K562 (cell line): ENCODE measurements around the gene GMDS. TPM values are rescaled to one million over a fixed set of nuclear protein-coding genes. Genes with fewer than 3 reads are reported as not detected.

Experiments used
- ATAC-seq: fragments of 200-7000 bp; cut with Tn5 transposase; 3 replicates; pipeline ENCODE4 v1.9.1; 2020; ENCODE audit warnings: moderate library complexity
- BruUV-seq: library from RNA; stranded (reverse); fragments of 400-500 nt; replicated peaks from 2 replicates; lab custom pipeline; 2021; lab: Mats Ljungman, UMichigan
- CTCF ChIA-PET: fragments of 300-600 bp; formaldehyde crosslinking; extraction: SDS; loops from one replicate; lab custom pipeline; 2021; ENCODE audit warnings: low intra/inter-chr PET ratio; lab: Yijun Ruan, JAX
- POLR2A ChIA-PET: fragments of 300-600, 350-650 bp; sonication (Branson Sonifier 250); formaldehyde crosslinking; extraction: SDS; loops from one replicate; lab custom pipeline; 2021; ENCODE audit warnings: antibody characterized with exemption, inconsistent platforms; lab: Yijun Ruan, JAX
- DNase-seq, 4 experiments: peaks; one replicate each; pipeline versions ENCODE4 v3.0.0 to v3.0.0-alpha.2; 2011 to 2018; ENCODE audit warnings: low spot score in 3 of 4, mixed read lengths in 3 of 4; ENCODE audit errors: extremely low read depth in 1 of 4
- FAIRE-seq: peaks from 2 replicates; lab custom pipeline; 2011; peaks lifted over from hg19 to GRCh38; lab: Jason Lieb, UNC
- H2AFZ ChIP-seq: 2 replicates; pipeline ENCODE4 v1.6.0; 2011; ENCODE audit warnings: low read depth, low read length, control low read depth, inconsistent platforms
- H3K27ac ChIP-seq: fragments of 200-600 bp; 3 replicates; pipeline ENCODE4 v1.8.0; 2011; ENCODE audit warnings: low read depth, mild to moderate bottlenecking, control low read depth, inconsistent platforms, low read length, moderate library complexity, mixed read lengths; ENCODE audit errors: extremely low read depth
- H3K27me3 ChIP-seq, 2 experiments: fragments of 300-600 bp in 1 of 2; 2 replicates in 1 of 2; 3 replicates in 1 of 2; pipeline versions ENCODE4 v1.6.0 to v1.8.0; 2011; ENCODE audit warnings: inconsistent platforms in 2 of 2, low read length in 2 of 2, mild to moderate bottlenecking in 1 of 2, mixed read lengths in 1 of 2, moderate library complexity in 1 of 2; ENCODE audit not compliant: control insufficient read depth in 2 of 2, insufficient read depth in 2 of 2
- H3K36me3 ChIP-seq: fragments of 300-600 bp; 3 replicates; pipeline ENCODE4 v1.8.0; 2011; ENCODE audit warnings: mild to moderate bottlenecking, low read length, inconsistent platforms; ENCODE audit not compliant: control insufficient read depth, insufficient read depth
- H3K4me1 ChIP-seq, 2 experiments: fragments of 200-600 bp in 1 of 2; replicated peaks in 1 of 2; 2 replicates in 1 of 2; 3 replicates in 1 of 2; pipeline versions ENCODE4 v1.5.1 to v1.8.0; 2011; ENCODE audit warnings: inconsistent platforms in 2 of 2, low read length in 2 of 2, mild to moderate bottlenecking in 1 of 2, mixed read lengths in 1 of 2, moderate library complexity in 1 of 2; ENCODE audit not compliant: control insufficient read depth in 2 of 2, insufficient read depth in 2 of 2
- H3K4me2 ChIP-seq: 2 replicates; pipeline ENCODE4 v1.6.1; 2011; ENCODE audit warnings: low read length, control low read depth, inconsistent platforms, mixed read lengths; ENCODE audit not compliant: insufficient read depth
- H3K4me3 ChIP-seq: fragments of 200-600 bp; sonication (generic), shearing (Covaris generic); 2 replicates; pipeline ENCODE4 v1.5.1; 2016; ENCODE audit warnings: control low read depth, inconsistent platforms
- H3K79me2 ChIP-seq: fragments of 200-600 bp; 3 replicates; pipeline ENCODE4 v1.8.0; 2011; ENCODE audit warnings: low read length, inconsistent platforms; ENCODE audit not compliant: control insufficient read depth, insufficient read depth
- H3K9ac ChIP-seq, 2 experiments: 2 replicates each; pipeline versions ENCODE4 v1.6.0 to v1.6.1; 2011; ENCODE audit warnings: low read depth in 2 of 2, low read length in 2 of 2, control low read depth in 1 of 2, inconsistent platforms in 1 of 2, mild to moderate bottlenecking in 1 of 2, mixed read lengths in 1 of 2; ENCODE audit not compliant: insufficient read depth in 1 of 2
- H3K9me1 ChIP-seq: one replicate; pipeline ENCODE4 v1.6.0; 2011; ENCODE audit warnings: inconsistent platforms, mild to moderate bottlenecking, low read length, moderate library complexity; ENCODE audit not compliant: control insufficient read depth, insufficient read depth
- H3K9me3 ChIP-seq: replicated peaks from 2 replicates; pipeline ENCODE4 v1.5.1; 2011; ENCODE audit warnings: low read depth, low read length, inconsistent platforms; ENCODE audit not compliant: control insufficient read depth, insufficient read depth
- H4K20me1 ChIP-seq: replicated peaks from 2 replicates; pipeline ENCODE4 v1.6.1; 2011; ENCODE audit warnings: low read length, inconsistent platforms, mixed read lengths; ENCODE audit not compliant: control insufficient read depth, insufficient read depth
- AFF1 ChIP-seq, 2 experiments: fragments of 450-650 bp; IDR thresholded peaks; 2 replicates each; pipeline ENCODE4 v1.6.1; 2018; ENCODE audit warnings: mild to moderate bottlenecking in 2 of 2, low read depth in 1 of 2; ENCODE audit not compliant: partially characterized antibody in 2 of 2
- FOXA3 ChIP-seq, 2 experiments: fragments of 450-650 bp in 1 of 2; sonication (generic) in 1 of 2; formaldehyde crosslinking; IDR thresholded peaks in 1 of 2; conservative IDR thresholded peaks in 1 of 2; 2 replicates each; pipeline versions ENCODE4 v1.4.0 to v1.8.0; 2020 to 2022; ENCODE audit warnings: mild to moderate bottlenecking in 2 of 2, missing genetic modification reagents in 1 of 2
- MTA3 ChIP-seq: fragments of 450-650 bp; formaldehyde crosslinking; IDR thresholded peaks from 2 replicates; pipeline ENCODE4 v1.6.1; 2017; ENCODE audit warnings: mild to moderate bottlenecking, borderline replicate concordance
- NFE2 ChIP-seq: IDR thresholded peaks from 2 replicates; pipeline ENCODE4 v1.6.1; 2014; ENCODE audit warnings: antibody characterized with exemption, low read depth
- RB1 ChIP-seq: fragments of 450-650 bp; IDR thresholded peaks from 2 replicates; pipeline ENCODE4 v1.6.1; 2017; ENCODE audit warnings: low read depth, mild to moderate bottlenecking
- ZBTB40 ChIP-seq, 2 experiments: fragments of 450-650 bp in 1 of 2; sonication (generic) in 1 of 2; formaldehyde crosslinking in 1 of 2; IDR thresholded peaks; 2 replicates each; pipeline versions ENCODE4 v1.7.1 to v1.9.0; 2016 to 2022; ENCODE audit warnings: inconsistent platforms in 1 of 2, mild to moderate bottlenecking in 1 of 2, missing genetic modification reagents in 1 of 2
- ZNF316 ChIP-seq: fragments of 450-650 bp; IDR thresholded peaks from 2 replicates; pipeline ENCODE4 v1.6.1; 2016
- WGBS: fragments of 100-300 bp; shearing (Covaris generic); methylation state at CpG from one replicate; pipeline ENCODE4 v1.1.6; 2016; ENCODE audit warnings: low coverage, mixed read lengths; ENCODE audit not compliant: insufficient coverage; ENCODE audit errors: missing lambda C conversion rate; 5-methylcytosine and 5-hydroxymethylcytosine counted together
- in situ Hi-C: fragments of 300-500 bp; cut with MboI; formaldehyde crosslinking; loops from 4 replicates; pipeline ENCODE4 v1.15.0; 2018; ENCODE audit warnings: inconsistent platforms, mixed read lengths
- intact Hi-C: fragments of 100-400 bp; cut with micrococcal nuclease; formaldehyde crosslinking; loops from 2 replicates; pipeline ENCODE4 v1.14.2; 2022
- polyA plus RNA-seq, 8 experiments: library from polyadenylated mRNA; depleted of rRNA in 4 of 8; stranded (reverse) in 5 of 8; unstranded in 3 of 8; fragments of >200 nt; fragmentation: Nextera tagmentation in 2 of 8; fragmentation: Illumina TruSeq in 1 of 8; extraction: Ambion mirVana in 2 of 8; extraction: Trizol in 1 of 8; gene quantifications; 2 replicates each; pipeline versions ENCODE4 v1.2.1 to v1.2.3, GENCODE V29; 2011 to 2014; ENCODE audit warnings: inconsistent platforms in 1 of 8, missing spikeins in 1 of 8
- total RNA-seq, 7 experiments: library from RNA; depleted of rRNA in 6 of 7; stranded (reverse); fragments of >200 nt in 6 of 7; fragmentation: Illumina TruSeq in 2 of 7; extraction: Trizol in 2 of 7; gene quantifications; 2 replicates each; pipeline versions ENCODE4 v1.2.1 to v1.2.3, GENCODE V29; 2011 to 2021; ENCODE audit warnings: low replicate concordance in 1 of 7

Gene GMDS
- total and polyA plus RNA-seq, 9 of the 15 experiments (the other 6 are each of a cell fraction or from before 2014, with no cell fraction given) = 0.48 to 31.8 (median 13.4) TPM

GRCh38 chr6:1695546-1696462 is 549.6 kb downstream of the GMDS start:
- WGBS = 4% methylated on average over 10 of the region's 10 CpGs
- POLR2A ChIA-PET = interaction anchor here (0.6 kb wide), 1 partner anchor 193 kb away, joined by 3 read pairs; no protein-coding TSS in a partner anchor
- FAIRE-seq (no peak), DNase-seq (no peak), ATAC-seq (no peak)
- H3K27me3 ChIP-seq = peaks cover 6 to 47% of the 10 kb centered on the region in 2 experiments; a peak in 3 of 5 replicates
- no peaks in the 10 kb centered on the region for H4K20me1 ChIP-seq
- BruUV-seq = no TSS peak
- H3K9ac ChIP-seq = no peak overlapping the region
- H3K4me3 ChIP-seq = no peak overlapping the region
- CTCF ChIA-PET = no interaction called here
- peaks cover 0 to 3% of the 10 kb centered on the region in 2 experiments; a peak in 1 of 5 replicates for H3K4me1 ChIP-seq
- H3K36me3 ChIP-seq = no peaks in the 10 kb centered on the region
- no peaks in the 10 kb centered on the region for H3K9me1 ChIP-seq
- H3K9me3 ChIP-seq = no peaks in the 10 kb centered on the region
- no peaks in the 10 kb centered on the region for H3K79me2 ChIP-seq
- no peak overlapping the region for H3K27ac ChIP-seq
- no peak overlapping the region for H2AFZ ChIP-seq
- H3K4me2 ChIP-seq = no peak overlapping the region
- intact Hi-C loops = no loop called here
- in situ Hi-C loops = no loop called here
- TF ChIP-seq MTA3 (no peak), FOXA3 (CRISPR knock-in tag; conservative IDR thresholded peaks at IDR 0.05 in 1 of 2, IDR thresholded peaks at IDR 0.05 in 1 of 2) (no peak), NFE2 (no peak), ZBTB40 (IDR thresholded peaks at IDR 0.05) (no peak), ZBTB40 (CRISPR knock-in tag; IDR thresholded peaks at IDR 0.05) (no peak), ZNF316 (no peak), AFF1 (IDR thresholded peaks at IDR 0.05; ENCODE audit: low read depth in 1 of 2, partially characterized antibody in 2 of 2) (no peak), RB1 (no peak)
